ENCODE results near the gene LRRK1.

The LRRK1 gene

GRCh38 chr15:100879464-100880138 is 39.6 kb upstream of the LRRK1 start, which contains the start of gene ALDH1A3:
Gene ALDH1A3 (plus strand): TSS chr15:100879831. CDS start chr15:100879908, 77 bp downstream.
- TF ChIP-seq POLR2AphosphoS5 (IDR thresholded peaks at IDR 0.05; ENCODE audit: low read depth, low read length) (no peak), TAF1 (IDR thresholded peaks at IDR 0.05; ENCODE audit: borderline replicate concordance, insufficient read depth, low read length) (no peak)

GRCh38 chr15:100880139-100880896 is 38.8 kb upstream of the LRRK1 start:
- no peak for TF ChIP-seq FOXP2 (optimal IDR thresholded peaks at IDR 0.05; ENCODE audit: borderline replicate concordance, extremely low read depth, extremely low read length, insufficient read depth)
- no peak for TF ChIP-seq POLR2AphosphoS5 (IDR thresholded peaks at IDR 0.05; ENCODE audit: low read depth, low read length)
- TF ChIP-seq REST (IDR thresholded peaks at IDR 0.05; ENCODE audit: insufficient read depth in 1 of 2, low read depth in 2 of 2, low read length in 2 of 2), result no peak
- TF ChIP-seq SIN3A (IDR thresholded peaks at IDR 0.05; ENCODE audit: borderline replicate concordance, insufficient read depth, low read length), result no peak
- TF ChIP-seq TAF1 (IDR thresholded peaks at IDR 0.05; ENCODE audit: borderline replicate concordance, insufficient read depth, low read length), result no peak

- TF ChIP-seq POLR2AphosphoS5 (IDR thresholded peaks at IDR 0.05; ENCODE audit: low read depth, low read length), result no peak
- no peak for TF ChIP-seq FOXP2 (optimal IDR thresholded peaks at IDR 0.05; ENCODE audit: borderline replicate concordance, extremely low read depth, extremely low read length, insufficient read depth)
- no peak for TF ChIP-seq SIN3A (IDR thresholded peaks at IDR 0.05; ENCODE audit: borderline replicate concordance, insufficient read depth, low read length)
- TF ChIP-seq REST (IDR thresholded peaks at IDR 0.05; ENCODE audit: insufficient read depth in 1 of 2, low read depth in 2 of 2, low read length in 2 of 2), result no peak
- no peak for TF ChIP-seq TAF1 (IDR thresholded peaks at IDR 0.05; ENCODE audit: borderline replicate concordance, insufficient read depth, low read length)
Observed at GRCh38 chr15:100880897-100881242, 38.3 kb upstream of the LRRK1 start.

- TF ChIP-seq FOXP2 (optimal IDR thresholded peaks at IDR 0.05; ENCODE audit: borderline replicate concordance, extremely low read depth, extremely low read length, insufficient read depth), result no peak
- no peak for TF ChIP-seq REST (IDR thresholded peaks at IDR 0.05; ENCODE audit: insufficient read depth in 1 of 2, low read depth in 2 of 2, low read length in 2 of 2)
- no peak for TF ChIP-seq TAF1 (IDR thresholded peaks at IDR 0.05; ENCODE audit: borderline replicate concordance, insufficient read depth, low read length)
- TF ChIP-seq SIN3A (IDR thresholded peaks at IDR 0.05; ENCODE audit: borderline replicate concordance, insufficient read depth, low read length), result no peak
- no peak for TF ChIP-seq POLR2AphosphoS5 (IDR thresholded peaks at IDR 0.05; ENCODE audit: low read depth, low read length)
Observed at GRCh38 chr15:100881573-100882336, 37.4 kb upstream of the LRRK1 start.

- TF ChIP-seq POLR2AphosphoS5 (IDR thresholded peaks at IDR 0.05; ENCODE audit: low read depth, low read length) (no peak), FOXP2 (optimal IDR thresholded peaks at IDR 0.05; ENCODE audit: borderline replicate concordance, extremely low read depth, extremely low read length, insufficient read depth) (no peak), SIN3A (IDR thresholded peaks at IDR 0.05; ENCODE audit: borderline replicate concordance, insufficient read depth, low read length) (no peak), REST (IDR thresholded peaks at IDR 0.05; ENCODE audit: insufficient read depth in 1 of 2, low read depth in 2 of 2, low read length in 2 of 2) (no peak), TAF1 (IDR thresholded peaks at IDR 0.05; ENCODE audit: borderline replicate concordance, insufficient read depth, low read length) (no peak)
Observed at GRCh38 chr15:100885116-100885515, 34.0 kb upstream of the LRRK1 start.
